Osteoblast (primary cell): ENCODE results near the gene CHMP5. TPM values are rescaled to one million over a fixed set of nuclear protein-coding genes. Genes with fewer than 3 reads are reported as not detected.
A peak's percentile ranks its signal among the peaks of the same experiment; 100 is the strongest.

Experiments used
- DNase-seq: peaks from one replicate; pipeline ENCODE4 v3.0.0; 2011; ENCODE audit warnings: low spot score, mixed read lengths; ENCODE audit not compliant: insufficient read length; ENCODE audit errors: missing footprints
- H2AFZ ChIP-seq: 2 replicates; pipeline ENCODE4 v1.6.0; 2011; ENCODE audit warnings: mild to moderate bottlenecking, low read length
- H3K27ac ChIP-seq: 2 replicates; pipeline ENCODE4 v1.5.1; 2011; ENCODE audit warnings: mild to moderate bottlenecking, low read depth, low read length, moderate library complexity
- H3K27me3 ChIP-seq: 2 replicates; pipeline ENCODE4 v1.6.0; 2012; ENCODE audit warnings: mild to moderate bottlenecking, control low read depth, inconsistent platforms, low read length, moderate library complexity; ENCODE audit not compliant: insufficient read depth
- H3K36me3 ChIP-seq: 2 replicates; pipeline ENCODE4 v1.5.1; 2011; ENCODE audit warnings: mild to moderate bottlenecking, low read length, control low read depth, moderate library complexity; ENCODE audit not compliant: insufficient read depth
- H3K4me1 ChIP-seq: 2 replicates; pipeline ENCODE4 v1.5.1; 2011; ENCODE audit warnings: mild to moderate bottlenecking, low read length, control low read depth, moderate library complexity; ENCODE audit not compliant: insufficient read depth
- H3K4me2 ChIP-seq: 2 replicates; pipeline ENCODE4 v1.6.0; 2011; ENCODE audit warnings: mild to moderate bottlenecking, low read length; ENCODE audit not compliant: insufficient read depth
- H3K4me3 ChIP-seq: fragments of 200-600 bp; sonication (generic); 3 replicates; pipeline ENCODE4 v1.5.1; 2012; ENCODE audit warnings: mild to moderate bottlenecking, low read length, inconsistent platforms; ENCODE audit not compliant: insufficient read depth
- H3K79me2 ChIP-seq: 2 replicates; pipeline ENCODE4 v1.6.0; 2012; ENCODE audit warnings: mild to moderate bottlenecking, low read length, control low read depth, inconsistent platforms; ENCODE audit not compliant: insufficient read depth
- H3K9me3 ChIP-seq: 2 replicates; pipeline ENCODE4 v1.5.1; 2011; ENCODE audit warnings: low read depth, low read length, control low read depth
- H4K20me1 ChIP-seq: 2 replicates; pipeline ENCODE4 v1.6.0; 2012; ENCODE audit warnings: mild to moderate bottlenecking, low read length, control low read depth; ENCODE audit not compliant: insufficient read depth
- CTCF ChIP-seq: IDR thresholded peaks from 2 replicates; pipeline ENCODE4 v1.5.1; 2011; ENCODE audit warnings: mild to moderate bottlenecking, low read depth, low read length, moderate library complexity; ENCODE audit errors: extremely low read depth
- total RNA-seq: library from RNA; depleted of rRNA; stranded (reverse); fragments of >200 nt; gene quantifications from 2 replicates; pipeline ENCODE4 v1.2.3, GENCODE V29; 2012

CHMP5 gene
- total RNA-seq, 1 donor, result 71.7 TPM

DNA sequence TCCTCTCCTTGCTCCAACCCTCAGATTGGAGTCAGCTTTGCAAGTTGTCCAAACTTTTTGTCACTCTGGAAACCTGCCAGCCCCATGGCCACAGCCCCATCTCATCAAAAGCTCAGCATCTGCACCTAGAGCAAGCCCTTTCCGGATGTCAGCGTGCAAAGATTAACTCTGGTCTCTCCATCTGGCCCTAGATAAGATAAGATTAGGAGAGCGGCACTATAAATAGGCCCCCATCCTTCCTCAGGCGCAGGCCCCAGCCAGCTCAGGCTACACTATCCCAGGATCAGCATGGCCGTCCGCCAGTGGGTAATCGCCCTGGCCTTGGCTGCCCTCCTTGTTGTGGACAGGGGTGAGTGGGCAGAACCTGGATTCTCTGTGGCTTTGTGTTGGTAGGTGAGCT, 24.9 kb upstream of the CHMP5 start, which contains the start of gene SPINK4:
Gene SPINK4, plus strand, starts transcription at position 247 of the 400 bp plus-strand sequence. Its CDS starts 42 bp downstream, at position 289.
- H3K4me1 ChIP-seq, result peaks cover 4% of the 10 kb centered on the region
- no peaks in the 10 kb centered on the region for H4K20me1 ChIP-seq
- H3K27me3 ChIP-seq, result no peaks in the 10 kb centered on the region
- H3K9me3 ChIP-seq, result no peaks in the 10 kb centered on the region
- no peak for DNase-seq
- TF ChIP-seq CTCF, result no peak
- H3K4me2 ChIP-seq, result no peak within 1 kb of the TSS
- no peak within 1 kb of the TSS for H3K27ac ChIP-seq
- H3K36me3 ChIP-seq, result no peaks in the 10 kb centered on the region
- no peak within 1 kb of the TSS for H2AFZ ChIP-seq
- no peak within 1 kb of the TSS for H3K4me3 ChIP-seq
- H3K79me2 ChIP-seq, result no peaks in the 10 kb centered on the region

GRCh38 chr9:33241298-33241697, 23.6 kb upstream of the CHMP5 start:
- TF ChIP-seq CTCF, result no peak
- Histone ChIP-seq H4K20me1 (no peaks in the 10 kb centered on the region), H3K27ac (no peak overlapping the region), H3K4me3 (no peak overlapping the region), H3K27me3 (no peaks in the 10 kb centered on the region), H3K4me1 (peaks cover 4% of the 10 kb centered on the region), H3K9me3 (no peaks in the 10 kb centered on the region), H3K4me2 (no peak overlapping the region), H3K36me3 (no peaks in the 10 kb centered on the region), H3K79me2 (no peaks in the 10 kb centered on the region), H2AFZ (no peak overlapping the region)
- DNase-seq, result peak; percentile 59

GRCh38 chr9:33242609-33243134, 22.2 kb upstream of the CHMP5 start:
- H2AFZ ChIP-seq, result no peak overlapping the region
- H3K4me1 ChIP-seq, result peaks cover 4% of the 10 kb centered on the region
- H3K4me3 ChIP-seq, result no peak overlapping the region
- H4K20me1 ChIP-seq, result no peaks in the 10 kb centered on the region
- no peaks in the 10 kb centered on the region for H3K79me2 ChIP-seq
- no peaks in the 10 kb centered on the region for H3K27me3 ChIP-seq
- TF ChIP-seq CTCF, result no peak
- H3K36me3 ChIP-seq, result no peaks in the 10 kb centered on the region
- DNase-seq, result no peak
- no peaks in the 10 kb centered on the region for H3K9me3 ChIP-seq
- H3K27ac ChIP-seq, result no peak overlapping the region
- no peak overlapping the region for H3K4me2 ChIP-seq

GRCh38 chr9:33244137-33244784, 20.6 kb upstream of the CHMP5 start:
- Histone ChIP-seq H3K4me1 (peaks cover 4% of the 10 kb centered on the region), H3K79me2 (no peaks in the 10 kb centered on the region), H4K20me1 (no peaks in the 10 kb centered on the region), H3K4me2 (no peak overlapping the region), H2AFZ (no peak overlapping the region), H3K4me3 (no peak overlapping the region), H3K36me3 (no peaks in the 10 kb centered on the region), H3K27ac (no peak overlapping the region), H3K9me3 (no peaks in the 10 kb centered on the region), H3K27me3 (no peaks in the 10 kb centered on the region)
- TF ChIP-seq CTCF, result no peak
- no peak for DNase-seq
